Loucy (cell line): ENCODE data around the gene ACER3.
A peak's percentile ranks its signal among the peaks of the same experiment; 100 is the strongest.

Experiments
- H2AFZ ChIP-seq: fragments of 200-600 bp; sonication (generic); 2 replicates; pipeline ENCODE4 v1.6.0; 2016; ENCODE audit warnings: antibody characterized with exemption, mild to moderate bottlenecking, low read length, moderate library complexity
- H3F3A ChIP-seq: fragments of 200-600 bp; 2 replicates; pipeline ENCODE4 v1.6.0; 2016; ENCODE audit warnings: antibody characterized with exemption, low read depth, mild to moderate bottlenecking
- H3K27me3 ChIP-seq: fragments of 200-600 bp; sonication (generic); 2 replicates; pipeline ENCODE4 v1.6.1; 2014; ENCODE audit warnings: low read length, mild to moderate bottlenecking; ENCODE audit not compliant: insufficient read depth, poor library complexity, severe bottlenecking
- H3K36me3 ChIP-seq: fragments of 200-600 bp; sonication (generic); 2 replicates; pipeline ENCODE4 v1.6.1; 2016; ENCODE audit warnings: low read length; ENCODE audit not compliant: insufficient read depth
- H3K4me1 ChIP-seq: fragments of 200-600 bp; sonication (generic); 2 replicates; pipeline ENCODE4 v1.5.1; 2014; ENCODE audit warnings: low read length, mild to moderate bottlenecking; ENCODE audit not compliant: insufficient read depth, poor library complexity, severe bottlenecking
- H3K4me2 ChIP-seq: fragments of 200-600 bp; sonication (generic); 2 replicates; pipeline ENCODE4 v1.6.0; 2014; ENCODE audit warnings: antibody characterized with exemption, low read length, low read depth, mild to moderate bottlenecking; ENCODE audit not compliant: poor library complexity, severe bottlenecking
- H3K4me3 ChIP-seq: fragments of 200-600 bp; sonication (generic); 2 replicates; pipeline ENCODE4 v1.5.1; 2014; ENCODE audit warnings: low read length, mild to moderate bottlenecking, mixed read lengths; ENCODE audit not compliant: poor library complexity, severe bottlenecking
- H3K79me2 ChIP-seq: fragments of 200-600 bp; sonication (generic); 2 replicates; pipeline ENCODE4 v1.6.1; 2014; ENCODE audit warnings: low read length; ENCODE audit not compliant: insufficient read depth
- H3K9ac ChIP-seq: fragments of 200-600 bp; sonication (generic); 2 replicates; pipeline ENCODE4 v1.6.0; 2014; ENCODE audit warnings: mild to moderate bottlenecking, low read depth, low read length, moderate library complexity; ENCODE audit not compliant: poor library complexity, severe bottlenecking
- H3K9me2 ChIP-seq: fragments of 200-600 bp; sonication (generic); replicated peaks from 2 replicates; pipeline ENCODE4 v1.6.1; 2016; ENCODE audit warnings: low read depth, low read length, mixed read lengths
- H3K9me3 ChIP-seq: fragments of 200-600 bp; sonication (generic); 2 replicates; pipeline ENCODE4 v1.6.1; 2014; ENCODE audit warnings: mild to moderate bottlenecking, antibody characterized with exemption, low read length, low read depth; ENCODE audit not compliant: insufficient read depth
- H4K20me1 ChIP-seq: fragments of 200-600 bp; sonication (generic); 2 replicates; pipeline ENCODE4 v1.6.0; 2014; ENCODE audit warnings: antibody characterized with exemption, low read length, mild to moderate bottlenecking; ENCODE audit not compliant: insufficient read depth, poor library complexity, severe bottlenecking
- CTCF ChIP-seq: fragments of 200-600 bp; sonication (generic); conservative IDR thresholded peaks from 2 replicates; pipeline ENCODE4 v1.5.1; 2014; ENCODE audit warnings: mild to moderate bottlenecking, antibody characterized with exemption, low read length
- EZH2phosphoT487 ChIP-seq: fragments of 200-600 bp; IDR thresholded peaks from 2 replicates; pipeline ENCODE4 v1.6.1; 2018; ENCODE audit warnings: antibody characterized with exemption, mild to moderate bottlenecking, moderate library complexity, borderline replicate concordance

The ACER3 gene

GRCh38 chr11:77038029-77038824 is 177.5 kb downstream of the ACER3 start:
- no peaks in the 10 kb centered on the region for H4K20me1 ChIP-seq
- H3K9me2 ChIP-seq, result no peaks in the 10 kb centered on the region
- H3K79me2 ChIP-seq, result no peaks in the 10 kb centered on the region
- H2AFZ ChIP-seq, result no peak overlapping the region
- H3K4me3 ChIP-seq, result no peak overlapping the region
- TF ChIP-seq CTCF, result no peak
- no peak for TF ChIP-seq EZH2phosphoT487
- no peak overlapping the region for H3K9ac ChIP-seq
- H3K4me1 ChIP-seq, result no peaks in the 10 kb centered on the region
- H3K36me3 ChIP-seq, result no peaks in the 10 kb centered on the region
- no peaks in the 10 kb centered on the region for H3K9me3 ChIP-seq
- no peaks in the 10 kb centered on the region for H3F3A ChIP-seq
- H3K4me2 ChIP-seq, result no peak overlapping the region
- H3K27me3 ChIP-seq, result no peaks in the 10 kb centered on the region

GRCh38 chr11:77038825-77039326 is 178.2 kb downstream of the ACER3 start:
- Histone ChIP-seq H3K4me3 (no peak overlapping the region), H3K27me3 (no peaks in the 10 kb centered on the region), H3K9me2 (no peaks in the 10 kb centered on the region), H3K9me3 (no peaks in the 10 kb centered on the region), H3K4me2 (no peak overlapping the region), H3K79me2 (no peaks in the 10 kb centered on the region), H3F3A (no peaks in the 10 kb centered on the region), H3K4me1 (no peaks in the 10 kb centered on the region), H3K9ac (no peak overlapping the region), H4K20me1 (no peaks in the 10 kb centered on the region), H3K36me3 (no peaks in the 10 kb centered on the region), H2AFZ (no peak overlapping the region)
- TF ChIP-seq EZH2phosphoT487, result no peak
- no peak for TF ChIP-seq CTCF

GRCh38 chr11:77039491-77040400 is 179.0 kb downstream of the ACER3 start:
- TF ChIP-seq CTCF (0 out of 2 replicates have a peak, but pooled peaks have one; percentile 20), EZH2phosphoT487 (no peak)
- H3K36me3 ChIP-seq, result no peaks in the 10 kb centered on the region
- H3K9me3 ChIP-seq, result no peaks in the 10 kb centered on the region
- no peaks in the 10 kb centered on the region for H4K20me1 ChIP-seq
- H3K9ac ChIP-seq, result no peak overlapping the region
- H3F3A ChIP-seq, result no peaks in the 10 kb centered on the region
- no peaks in the 10 kb centered on the region for H3K79me2 ChIP-seq
- no peaks in the 10 kb centered on the region for H3K4me1 ChIP-seq
- no peak overlapping the region for H3K4me3 ChIP-seq
- H3K9me2 ChIP-seq, result no peaks in the 10 kb centered on the region
- H3K4me2 ChIP-seq, result no peak overlapping the region
- H2AFZ ChIP-seq, result no peak overlapping the region
- no peaks in the 10 kb centered on the region for H3K27me3 ChIP-seq
